ENCODE measurements around the gene HPCA.

GRCh38 chr1:32885676-32886003 lies 651 bp upstream of the HPCA start:
- no peak for TF ChIP-seq POLR2A (IDR thresholded peaks at IDR 0.05)
- TF ChIP-seq, protein P1, sequence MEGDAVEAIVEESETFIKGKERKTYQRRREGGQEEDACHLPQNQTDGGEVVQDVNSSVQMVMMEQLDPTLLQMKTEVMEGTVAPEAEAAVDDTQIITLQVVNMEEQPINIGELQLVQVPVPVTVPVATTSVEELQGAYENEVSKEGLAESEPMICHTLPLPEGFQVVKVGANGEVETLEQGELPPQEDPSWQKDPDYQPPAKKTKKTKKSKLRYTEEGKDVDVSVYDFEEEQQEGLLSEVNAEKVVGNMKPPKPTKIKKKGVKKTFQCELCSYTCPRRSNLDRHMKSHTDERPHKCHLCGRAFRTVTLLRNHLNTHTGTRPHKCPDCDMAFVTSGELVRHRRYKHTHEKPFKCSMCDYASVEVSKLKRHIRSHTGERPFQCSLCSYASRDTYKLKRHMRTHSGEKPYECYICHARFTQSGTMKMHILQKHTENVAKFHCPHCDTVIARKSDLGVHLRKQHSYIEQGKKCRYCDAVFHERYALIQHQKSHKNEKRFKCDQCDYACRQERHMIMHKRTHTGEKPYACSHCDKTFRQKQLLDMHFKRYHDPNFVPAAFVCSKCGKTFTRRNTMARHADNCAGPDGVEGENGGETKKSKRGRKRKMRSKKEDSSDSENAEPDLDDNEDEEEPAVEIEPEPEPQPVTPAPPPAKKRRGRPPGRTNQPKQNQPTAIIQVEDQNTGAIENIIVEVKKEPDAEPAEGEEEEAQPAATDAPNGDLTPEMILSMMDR (IDR thresholded peaks at IDR 0.05), result no peak

Data from Peyer's patch (tissue), 4 donors.